HEK293 (cell line): ENCODE measurements around the gene EVC.

Experiments
- CTCF ChIA-PET: fragments of 350-600 bp; formaldehyde crosslinking; extraction: SDS; loops from one replicate; lab custom pipeline; 2021; ENCODE audit warnings: antibody characterized with exemption; lab: Yijun Ruan, JAX
- POLR2A ChIA-PET: fragments of 300-600 bp; formaldehyde crosslinking; extraction: SDS; loops from one replicate; lab custom pipeline; 2020; ENCODE audit warnings: antibody characterized with exemption, inconsistent platforms; lab: Yijun Ruan, JAX
- H3K27ac ChIP-seq: fragments of 200-500 bp; sonication (Bioruptor generic); 2 replicates; pipeline ENCODE4 v1.5.1; 2014; ENCODE audit warnings: low read depth, low read length, control low read depth, inconsistent platforms; ENCODE audit errors: extremely low read depth
- H3K36me3 ChIP-seq, 2 experiments: fragments of 200-500 bp in 1 of 2; sonication (Bioruptor generic) in 1 of 2; 1 replicate in 1 of 2; 2 replicates in 1 of 2; pipeline ENCODE4 v1.5.1; 2014 to 2017; ENCODE audit warnings: inconsistent platforms in 2 of 2, low read length in 2 of 2; ENCODE audit not compliant: control insufficient read depth in 2 of 2, insufficient read depth in 1 of 2
- H3K4me1 ChIP-seq: fragments of 200-500 bp; sonication (Bioruptor generic); 2 replicates; pipeline ENCODE4 v1.5.1; 2014; ENCODE audit warnings: mild to moderate bottlenecking, low read length, inconsistent platforms; ENCODE audit not compliant: control insufficient read depth, insufficient read depth
- H3K4me3 ChIP-seq: 2 replicates; pipeline ENCODE4 v1.5.1; 2011; ENCODE audit warnings: low read depth, mild to moderate bottlenecking, control low read depth, low read length, moderate library complexity
- H3K9me3 ChIP-seq: fragments of 200-500 bp; sonication (Bioruptor generic); 2 replicates; pipeline ENCODE4 v1.5.1; 2014; ENCODE audit warnings: low read depth, low read length, inconsistent platforms; ENCODE audit not compliant: control insufficient read depth, insufficient read depth
- KLF9 ChIP-seq: fragments of 450-650 bp; formaldehyde crosslinking; IDR thresholded peaks from 2 replicates; pipeline ENCODE4 v1.5.1; 2016; ENCODE audit warnings: missing biosample characterization, missing genetic modification characterization, low read depth
- PRDM1 ChIP-seq: fragments of 450-650 bp; formaldehyde crosslinking; IDR thresholded peaks from 2 replicates; pipeline ENCODE4; 2016; ENCODE audit warnings: missing biosample characterization, missing genetic modification characterization
- SP7 ChIP-seq: fragments of 450-650 bp; formaldehyde crosslinking; IDR thresholded peaks from 2 replicates; pipeline ENCODE4 v1.5.1; 2016; ENCODE audit warnings: missing biosample characterization, missing genetic modification characterization
- ZBTB7A ChIP-seq: fragments of 450-650 bp; formaldehyde crosslinking; IDR thresholded peaks from 2 replicates; pipeline ENCODE4 v1.5.1; 2016; ENCODE audit warnings: low read depth, missing biosample characterization, missing genetic modification characterization
- ZFP41 ChIP-seq: fragments of 450-650 bp; formaldehyde crosslinking; IDR thresholded peaks from 2 replicates; pipeline ENCODE4 v1.5.1; 2016; ENCODE audit warnings: missing biosample characterization, missing genetic modification characterization, borderline replicate concordance
- ZNF114 ChIP-seq: fragments of 450-650 bp; formaldehyde crosslinking; IDR thresholded peaks from 2 replicates; pipeline ENCODE4 v1.5.0; 2017; ENCODE audit warnings: missing biosample characterization, missing genetic modification characterization
- ZNF148 ChIP-seq: fragments of 450-650 bp; formaldehyde crosslinking; IDR thresholded peaks from 2 replicates; pipeline ENCODE4 v1.5.0; 2017; ENCODE audit warnings: missing biosample characterization, missing genetic modification characterization, borderline replicate concordance
- ZNF157 ChIP-seq: fragments of 450-650 bp; formaldehyde crosslinking; IDR thresholded peaks from 2 replicates; pipeline ENCODE4 v1.5.1; 2016; ENCODE audit warnings: missing biosample characterization, missing genetic modification characterization
- ZNF18 ChIP-seq: fragments of 450-650 bp; formaldehyde crosslinking; IDR thresholded peaks from 2 replicates; pipeline ENCODE4 v1.5.1; 2016; ENCODE audit warnings: missing biosample characterization, missing genetic modification characterization
- ZNF24 ChIP-seq: fragments of 450-650 bp; formaldehyde crosslinking; IDR thresholded peaks from 2 replicates; pipeline ENCODE4 v1.5.1; 2016; ENCODE audit warnings: missing biosample characterization, missing genetic modification characterization
- ZNF266 ChIP-seq: fragments of 450-650 bp; formaldehyde crosslinking; IDR thresholded peaks from 2 replicates; pipeline ENCODE4 v1.5.1; 2016; ENCODE audit warnings: missing biosample characterization, missing genetic modification characterization, low read depth
- ZNF366 ChIP-seq: fragments of 450-650 bp; formaldehyde crosslinking; conservative IDR thresholded peaks from 2 replicates; pipeline ENCODE4 v1.5.1; 2016; ENCODE audit warnings: missing biosample characterization, missing genetic modification characterization
- ZNF426 ChIP-seq: fragments of 450-650 bp; formaldehyde crosslinking; IDR thresholded peaks from 2 replicates; pipeline ENCODE4 v1.5.1; 2017; ENCODE audit warnings: missing biosample characterization, missing genetic modification characterization, mild to moderate bottlenecking, inconsistent platforms, moderate library complexity
- ZNF585B ChIP-seq: fragments of 450-650 bp; formaldehyde crosslinking; IDR thresholded peaks from 2 replicates; pipeline ENCODE4 v1.5.1; 2016; ENCODE audit warnings: missing biosample characterization, missing genetic modification characterization
- ZNF621 ChIP-seq: fragments of 450-650 bp; formaldehyde crosslinking; IDR thresholded peaks from 2 replicates; pipeline ENCODE4 v1.5.1; 2017; ENCODE audit warnings: missing biosample characterization, missing genetic modification characterization
- ZNF626 ChIP-seq: fragments of 450-650 bp; sonication (Bioruptor Pico); formaldehyde crosslinking; IDR thresholded peaks from 2 replicates; pipeline ENCODE4 v1.5.1; 2018; ENCODE audit warnings: missing biosample characterization, missing genetic modification characterization, inconsistent platforms
- ZNF658 ChIP-seq: fragments of 450-650 bp; formaldehyde crosslinking; IDR thresholded peaks from 2 replicates; pipeline ENCODE4; 2016; ENCODE audit warnings: missing biosample characterization, missing genetic modification characterization
- ZNF677 ChIP-seq: fragments of 450-650 bp; IDR thresholded peaks from 2 replicates; pipeline ENCODE4 v1.5.0; 2018; ENCODE audit warnings: missing biosample characterization, mild to moderate bottlenecking, missing genetic modification characterization, moderate library complexity
- ZNF747 ChIP-seq: fragments of 450-650 bp; formaldehyde crosslinking; IDR thresholded peaks from 2 replicates; pipeline ENCODE4 v1.5.1; 2016; ENCODE audit warnings: missing biosample characterization, missing genetic modification characterization
- ZNF792 ChIP-seq: fragments of 450-650 bp; formaldehyde crosslinking; IDR thresholded peaks from 2 replicates; pipeline ENCODE4 v1.5.1; 2016; ENCODE audit warnings: missing biosample characterization, missing genetic modification characterization
- ZSCAN4 ChIP-seq: fragments of 450-650 bp; formaldehyde crosslinking; IDR thresholded peaks from 2 replicates; pipeline ENCODE4 v1.5.1; 2017; ENCODE audit warnings: missing biosample characterization, missing genetic modification characterization

Gene EVC

GRCh38 chr4:5696341-5696740, 14.7 kb upstream of the EVC start:
- Histone ChIP-seq H3K4me3 (no peak overlapping the region), H3K36me3 (no peaks in the 10 kb centered on the region), H3K4me1 (no peaks in the 10 kb centered on the region), H3K9me3 (no peaks in the 10 kb centered on the region)
- POLR2A ChIA-PET = no interaction called here
- CTCF ChIA-PET = interaction anchor here (0.6 kb wide), 1 partner anchor 71 kb away, joined by 3 read pairs; no protein-coding TSS in a partner anchor
- no peak for TF ChIP-seq PRDM1 (tag by site-specific recombination)
- no peak for TF ChIP-seq ZNF24 (tag by site-specific recombination)
- no peak for TF ChIP-seq ZNF585B (tag by site-specific recombination)
- no peak for TF ChIP-seq ZNF626 (tag by site-specific recombination)
- no peak for TF ChIP-seq ZNF18
- no peak for TF ChIP-seq ZNF621 (tag by site-specific recombination)
- TF ChIP-seq ZNF677 (tag by site-specific recombination) = no peak
- no peak for TF ChIP-seq ZNF114
- TF ChIP-seq ZNF366 = no peak
- TF ChIP-seq ZNF426 (tag by site-specific recombination) = no peak
- no peak for TF ChIP-seq ZNF792 (tag by site-specific recombination)
- TF ChIP-seq, all 188 proteins: peak for 0
- H3K27ac ChIP-seq = no peak overlapping the region

GRCh38 chr4:5700459-5700858, 10.5 kb upstream of the EVC start:
- no peaks in the 10 kb centered on the region for H3K4me1 ChIP-seq
- ChIA-PET POLR2A (no interaction called here), CTCF (no interaction called here)
- H3K27ac ChIP-seq = no peak overlapping the region
- no peak overlapping the region for H3K4me3 ChIP-seq
- H3K36me3 ChIP-seq = no peaks in the 10 kb centered on the region
- no peaks in the 10 kb centered on the region for H3K9me3 ChIP-seq
- no peak for TF ChIP-seq ZNF747 (tag by site-specific recombination)
- no peak for TF ChIP-seq ZFP41 (tag by site-specific recombination)
- no peak for TF ChIP-seq KLF9 (tag by site-specific recombination)
- TF ChIP-seq SP7 = no peak
- TF ChIP-seq ZNF266 (tag by site-specific recombination) = no peak
- no peak for TF ChIP-seq ZNF148 (tag by site-specific recombination)

- Histone ChIP-seq H3K9me3 (no peaks in the 10 kb centered on the region), H3K27ac (no peak overlapping the region), H3K4me3 (no peak overlapping the region), H3K4me1 (no peaks in the 10 kb centered on the region), H3K36me3 (no peaks in the 10 kb centered on the region)
- TF ChIP-seq ZNF157 (tag by site-specific recombination) (no peak), ZNF658 (tag by site-specific recombination) (no peak), ZSCAN4 (no peak), ZBTB7A (tag by site-specific recombination) (no peak)
- POLR2A ChIA-PET = no interaction called here
- CTCF ChIA-PET = no interaction called here
Observed at GRCh38 chr4:5701971-5702370, 9.0 kb upstream of the EVC start.
